ENCODE results near the gene ZNF813. TPM values are rescaled to one million over a fixed set of nuclear protein-coding genes. Genes with fewer than 3 reads are reported as not detected.

ZNF813 gene
- polyA plus RNA-seq, 4 donors: 0.45 to 7.6 (median 1.1) TPM

Other genes with a start within 250 kb of the ZNF813 start
- gene ZNF677, start 212.9 kb upstream of the ZNF813 start, polyA plus RNA-seq: 10 to 100 TPM in 1 of 4 donors, 1 to 10 TPM in 2, under 1 TPM in 1; 0.27 to 30.5 (median 3.6) TPM
- not detected for gene VN1R2, start 209.4 kb upstream of the ZNF813 start, polyA plus RNA-seq
- not detected for gene VN1R4, start 200.0 kb upstream of the ZNF813 start, polyA plus RNA-seq
- 1 to 10 TPM; 2.2 to 8.1 (median 2.5) TPM for gene ZNF845, start 134.0 kb upstream of the ZNF813 start, polyA plus RNA-seq
- 10 to 100 TPM in 1 of 4 donors, 1 to 10 TPM in 3; 2.4 to 19.3 (median 4.3) TPM for gene ZNF525, start 102.0 kb upstream of the ZNF813 start, polyA plus RNA-seq
- 10 to 100 TPM in 1 of 4 donors, 1 to 10 TPM in 3; 3.2 to 13.4 (median 3.5) TPM for gene ZNF765, start 72.6 kb upstream of the ZNF813 start, polyA plus RNA-seq
- 10 to 100 TPM in 1 of 4 donors, 1 to 10 TPM in 3; 5.1 to 19.8 (median 6.2) TPM for gene ZNF761, start 35.7 kb upstream of the ZNF813 start, polyA plus RNA-seq
- 10 to 100 TPM in 1 of 4 donors, 1 to 10 TPM in 3; 2.2 to 18.5 (median 4.7) TPM for gene ZNF331, start 70.4 kb downstream of the ZNF813 start, polyA plus RNA-seq
- gene DPRX, start 164.3 kb downstream of the ZNF813 start, polyA plus RNA-seq: not detected